Naive thymus-derived CD8-positive, alpha-beta T cell (primary cell): ENCODE data around the gene TDRD6. TPM values are rescaled to one million over a fixed set of nuclear protein-coding genes. Genes with fewer than 3 reads are reported as not detected.
A peak's percentile ranks its signal among the peaks of the same experiment; 100 is the strongest.

Source experiments
- ATAC-seq, 2 donors: fragments of 150-1000 bp; cut with Tn5 transposase in 1 of 2; sonication (Bioruptor Pico), chemical (Tn5 transposase) in 1 of 2; 1 replicate in 1 of 2; 2 replicates in 1 of 2; pipeline ENCODE4 v1.10.0; 2021; ENCODE audit warnings: mild to moderate bottlenecking in 2 of 2, moderate library complexity in 2 of 2
- POLR2A ChIA-PET: fragments of 350-600 bp; sonication (Branson Sonifier 250); formaldehyde crosslinking; loops from one replicate; lab custom pipeline; 2021; ENCODE audit warnings: antibody characterized with exemption; lab: Charles Lee
- DNase-seq, 10 donors: peaks; one replicate each; pipeline versions ENCODE4 v3.0.0 to v3.0.0-alpha.2; 2020 to 2022
- H3K27ac Mint-ChIP-seq, 10 donors: one replicate each; pipeline ENCODE4 v1.8.0; 2020 to 2022; ENCODE audit warnings: mild to moderate bottlenecking in 10 of 10, mixed read lengths in 10 of 10, moderate library complexity in 4 of 10, inconsistent platforms in 1 of 10
- H3K27me3 Mint-ChIP-seq, 5 donors: one replicate each; pipeline ENCODE4 v1.8.0; 2021 to 2022; ENCODE audit warnings: mixed read lengths in 5 of 5
- H3K36me3 Mint-ChIP-seq, 3 donors: one replicate each; pipeline ENCODE4 v1.8.0; 2020 to 2022; ENCODE audit warnings: mixed read lengths in 3 of 3, mild to moderate bottlenecking in 2 of 3, inconsistent platforms in 1 of 3
- H3K4me1 Mint-ChIP-seq, 4 donors: one replicate each; pipeline ENCODE4 v1.8.0; 2021 to 2022; ENCODE audit warnings: mixed read lengths in 4 of 4
- H3K4me3 Mint-ChIP-seq, 10 donors: one replicate each; pipeline ENCODE4 v1.8.0; 2020 to 2022; ENCODE audit warnings: mild to moderate bottlenecking in 10 of 10, mixed read lengths in 10 of 10, moderate library complexity in 6 of 10, inconsistent platforms in 1 of 10
- H3K9me3 Mint-ChIP-seq, 9 donors: one replicate each; pipeline ENCODE4 v1.8.0; 2020 to 2022; ENCODE audit warnings: mixed read lengths in 9 of 9, mild to moderate bottlenecking in 3 of 9, inconsistent platforms in 1 of 9, moderate library complexity in 1 of 9
- polyA plus RNA-seq, 3 donors: library from polyadenylated mRNA; unstranded; fragments of 300-500 nt; fragmentation: Illumina TruSeq; gene quantifications; one replicate each; pipeline ENCODE4 v1.2.3, GENCODE V29; 2021
- total RNA-seq, 8 experiments: library from RNA in 2 of 8; stranded (reverse) in 2 of 8; gene quantifications; one replicate each; pipeline ENCODE4 v1.2.3 and lab custom pipeline; 2021 to 2026

The TDRD6 gene
- total and polyA plus RNA-seq, 5 experiments from 2014 or later: 0.05 to 0.26 TPM; not detected in 3

- POLR2A ChIA-PET: no interaction called here
- no peaks in the 10 kb centered on the region for H3K9me3 Mint-ChIP-seq
- no peaks in the 10 kb centered on the region for H3K4me1 Mint-ChIP-seq
- H3K36me3 Mint-ChIP-seq: no peaks in the 10 kb centered on the region
- DNase-seq (no peak), ATAC-seq (no peak)
- no peak overlapping the region for H3K27ac Mint-ChIP-seq
- H3K4me3 Mint-ChIP-seq: no peak overlapping the region
- peaks cover 0 to 12% (median 5%) of the 10 kb centered on the region in 5 donors for H3K27me3 Mint-ChIP-seq
Measured at GRCh38 chr6:46688966-46689335, 1.3 kb downstream of the TDRD6 start.

DNA sequence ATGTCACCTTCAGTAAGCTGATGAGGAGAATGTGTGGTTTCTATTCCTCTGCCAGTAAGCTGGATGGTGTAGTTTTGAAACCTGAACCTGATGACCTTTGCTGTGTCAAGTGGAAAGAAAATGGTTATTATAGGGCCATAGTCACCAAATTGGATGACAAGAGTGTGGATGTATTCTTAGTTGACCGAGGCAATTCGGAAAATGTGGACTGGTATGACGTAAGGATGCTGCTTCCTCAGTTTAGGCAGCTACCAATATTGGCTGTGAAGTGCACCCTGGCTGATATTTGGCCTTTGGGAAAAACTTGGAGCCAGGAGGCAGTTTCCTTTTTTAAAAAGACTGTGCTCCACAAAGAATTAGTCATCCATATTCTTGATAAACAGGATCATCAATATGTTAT, 2.0 kb downstream of the TDRD6 start:
- peaks cover 0 to 11% (median 5%) of the 10 kb centered on the region in 5 donors for H3K27me3 Mint-ChIP-seq
- POLR2A ChIA-PET: no interaction called here
- H3K36me3 Mint-ChIP-seq: no peaks in the 10 kb centered on the region
- H3K27ac Mint-ChIP-seq: no peak overlapping the region
- ATAC-seq: no peak
- no peaks in the 10 kb centered on the region for H3K4me1 Mint-ChIP-seq
- H3K9me3 Mint-ChIP-seq: no peaks in the 10 kb centered on the region
- H3K4me3 Mint-ChIP-seq: no peak overlapping the region
- no peak for DNase-seq

DNA sequence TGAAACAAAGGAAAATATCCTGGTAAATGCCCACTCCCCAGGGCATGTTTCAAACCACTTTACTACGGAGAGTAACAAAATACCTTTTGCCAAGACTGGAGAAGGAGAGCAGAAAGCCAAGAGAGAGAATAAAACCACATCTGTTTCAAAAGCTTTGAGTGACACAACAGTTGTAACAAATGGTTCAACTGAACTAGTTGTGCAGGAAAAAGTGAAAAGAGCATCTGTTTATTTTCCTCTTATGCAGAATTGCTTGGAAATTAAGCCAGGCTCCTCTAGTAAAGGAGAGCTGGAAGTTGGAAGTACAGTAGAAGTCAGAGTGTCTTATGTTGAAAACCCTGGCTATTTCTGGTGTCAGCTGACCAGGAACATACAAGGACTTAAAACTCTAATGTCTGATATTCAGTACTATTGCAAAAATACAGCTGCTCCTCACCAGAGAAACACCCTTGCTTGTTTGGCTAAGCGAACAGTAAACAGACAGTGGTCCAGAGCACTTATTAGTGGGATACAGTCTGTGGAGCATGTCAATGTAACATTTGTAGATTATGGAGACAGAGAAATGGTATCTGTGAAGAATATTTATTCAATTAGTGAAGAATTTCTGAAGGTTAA, 2.6 kb downstream of the TDRD6 start:
- POLR2A ChIA-PET: no interaction called here
- Mint-ChIP-seq H3K36me3 (no peaks in the 10 kb centered on the region), H3K4me1 (no peaks in the 10 kb centered on the region), H3K27me3 (peaks cover under 1 to 8% (median 5%) of the 10 kb centered on the region in 5 donors), H3K4me3 (no peak overlapping the region), H3K27ac (no peak overlapping the region), H3K9me3 (no peaks in the 10 kb centered on the region)
- ATAC-seq: no peak
- no peak for DNase-seq

DNA sequence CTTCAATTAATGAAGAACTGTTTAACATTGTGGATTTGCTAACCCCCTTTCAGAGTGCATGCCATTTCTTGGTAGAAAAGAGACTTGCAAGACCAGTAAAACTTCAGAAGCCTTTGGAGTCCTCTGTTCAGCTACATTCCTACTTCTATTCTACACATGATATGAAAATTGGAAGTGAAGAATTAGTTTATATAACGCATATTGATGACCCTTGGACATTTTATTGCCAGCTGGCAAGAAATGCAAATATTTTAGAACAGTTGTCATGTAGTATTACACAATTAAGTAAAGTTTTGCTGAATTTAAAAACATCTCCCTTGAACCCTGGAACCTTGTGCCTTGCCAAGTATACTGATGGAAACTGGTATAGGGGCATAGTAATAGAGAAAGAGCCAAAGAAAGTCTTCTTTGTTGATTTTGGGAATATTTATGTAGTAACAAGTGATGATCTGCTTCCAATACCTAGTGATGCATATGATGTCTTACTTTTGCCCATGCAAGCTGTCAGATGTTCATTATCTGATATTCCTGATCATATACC, 3.3 kb downstream of the TDRD6 start:
- POLR2A ChIA-PET: interaction anchor here (0.6 kb wide), 1 partner anchor 9 kb away, joined by 9 read pairs; no protein-coding TSS in a partner anchor
- H3K9me3 Mint-ChIP-seq: no peaks in the 10 kb centered on the region
- H3K4me1 Mint-ChIP-seq: no peaks in the 10 kb centered on the region
- peaks cover 3 to 12% (median 8%) of the 10 kb centered on the region in 5 donors for H3K27me3 Mint-ChIP-seq
- H3K4me3 Mint-ChIP-seq: no peak overlapping the region
- no peak overlapping the region for H3K27ac Mint-ChIP-seq
- no peak for DNase-seq
- H3K36me3 Mint-ChIP-seq: no peaks in the 10 kb centered on the region
- ATAC-seq: no peak

DNA sequence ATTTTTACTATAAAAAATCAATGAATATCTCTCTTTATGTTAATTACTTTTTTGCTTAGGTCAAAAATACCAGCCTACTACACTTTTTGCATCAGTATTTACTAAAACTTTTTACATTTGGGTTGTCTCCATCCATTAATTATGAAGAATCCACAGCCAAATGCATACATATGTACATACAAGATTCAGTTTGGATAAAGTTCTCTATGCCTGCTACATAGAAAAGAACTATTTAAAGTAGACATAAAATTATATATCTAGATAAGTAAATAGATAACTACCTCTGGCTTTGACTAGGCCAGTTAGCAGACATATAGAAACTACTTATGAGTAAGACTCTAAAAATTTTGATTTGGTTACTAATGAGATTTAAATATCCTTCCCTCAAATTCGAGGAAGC, 12.3 kb downstream of the TDRD6 start:
- H3K27ac Mint-ChIP-seq: no peak overlapping the region
- H3K9me3 Mint-ChIP-seq: peaks cover 0 to 2% (median 0%) of the 10 kb centered on the region in 9 donors
- H3K36me3 Mint-ChIP-seq: no peaks in the 10 kb centered on the region
- POLR2A ChIA-PET: interaction anchor here (0.7 kb wide), 1 partner anchor 9 kb away, joined by 9 read pairs; no protein-coding TSS in a partner anchor
- ATAC-seq (no peak), DNase-seq (no peak)
- H3K27me3 Mint-ChIP-seq: peaks cover 10 to 37% (median 16%) of the 10 kb centered on the region in 5 donors
- H3K4me3 Mint-ChIP-seq: no peak overlapping the region
- no peaks in the 10 kb centered on the region for H3K4me1 Mint-ChIP-seq

- no peaks in the 10 kb centered on the region for H3K36me3 Mint-ChIP-seq
- POLR2A ChIA-PET: no interaction called here
- peak overlapping the region in 1 of 10 donors; percentile 31 for H3K27ac Mint-ChIP-seq
- no peaks in the 10 kb centered on the region for H3K4me1 Mint-ChIP-seq
- H3K4me3 Mint-ChIP-seq: no peak overlapping the region
- no peak for DNase-seq
- H3K27me3 Mint-ChIP-seq: peaks cover 13 to 29% (median 26%) of the 10 kb centered on the region in 5 donors
- no peak for ATAC-seq
- no peaks in the 10 kb centered on the region for H3K9me3 Mint-ChIP-seq
Measured at GRCh38 chr6:46704562-46704961, 16.9 kb downstream of the TDRD6 start.

GRCh38 chr6:46706464-46706863, 18.8 kb downstream of the TDRD6 start:
- POLR2A ChIA-PET: no interaction called here
- H3K27me3 Mint-ChIP-seq: peaks cover 21 to 40% (median 26%) of the 10 kb centered on the region in 5 donors
- H3K27ac Mint-ChIP-seq: no peak overlapping the region
- H3K4me1 Mint-ChIP-seq: no peaks in the 10 kb centered on the region
- H3K9me3 Mint-ChIP-seq: no peaks in the 10 kb centered on the region
- no peak overlapping the region for H3K4me3 Mint-ChIP-seq
- ATAC-seq (no peak), DNase-seq (no peak)
- H3K36me3 Mint-ChIP-seq: no peaks in the 10 kb centered on the region

DNA sequence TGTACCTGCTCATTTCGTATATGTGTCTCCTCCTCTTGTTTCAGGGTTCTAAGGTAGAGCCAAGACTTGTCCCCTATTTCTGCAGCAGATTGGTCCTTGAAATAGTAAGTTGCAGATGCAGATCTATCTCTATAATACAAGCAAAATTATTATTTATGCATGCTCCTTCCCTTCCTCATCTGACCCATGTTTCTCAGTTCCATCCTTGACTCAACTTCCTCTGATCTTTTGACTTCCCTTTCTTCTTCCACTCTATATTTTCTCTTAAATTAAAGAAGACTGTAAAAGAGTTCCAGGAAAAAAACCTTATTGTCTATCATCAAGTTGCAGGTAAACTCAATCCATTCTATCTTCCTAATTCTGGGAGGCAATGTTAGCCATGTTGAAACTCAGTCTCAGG, 23.8 kb downstream of the TDRD6 start:
- Mint-ChIP-seq H3K27me3 (peaks cover 6 to 35% (median 18%) of the 10 kb centered on the region in 5 donors), H3K9me3 (no peaks in the 10 kb centered on the region), H3K4me1 (no peaks in the 10 kb centered on the region), H3K4me3 (no peak overlapping the region), H3K27ac (no peak overlapping the region), H3K36me3 (no peaks in the 10 kb centered on the region)
- no peak for ATAC-seq
- no peak for DNase-seq
- POLR2A ChIA-PET: no interaction called here

DNA sequence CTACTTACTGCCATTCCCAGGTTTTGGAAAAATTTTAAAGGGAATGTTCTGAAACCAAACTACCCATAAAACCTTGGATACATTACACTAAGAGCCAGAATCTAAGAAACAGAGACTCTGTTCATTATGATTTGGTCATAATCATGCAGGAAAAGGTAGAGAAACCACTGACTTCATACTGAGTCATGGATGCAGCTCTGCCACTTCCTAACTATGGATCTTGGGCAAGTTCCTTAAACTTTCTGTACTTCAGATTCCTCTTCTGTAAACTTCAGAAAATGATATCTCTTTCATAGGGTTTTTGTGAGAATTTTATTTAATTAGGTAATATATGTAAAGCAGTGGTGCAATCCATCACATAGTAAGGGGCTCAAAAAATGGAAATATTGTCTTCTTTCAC, 27.5 kb downstream of the TDRD6 start:
- no peak for DNase-seq
- ATAC-seq: no peak
- H3K27ac Mint-ChIP-seq: no peak overlapping the region
- peaks cover 11 to 41% (median 18%) of the 10 kb centered on the region in 5 donors for H3K27me3 Mint-ChIP-seq
- H3K9me3 Mint-ChIP-seq: no peaks in the 10 kb centered on the region
- peaks cover 0 to 4% (median 3%) of the 10 kb centered on the region in 4 donors for H3K4me1 Mint-ChIP-seq
- no peak overlapping the region for H3K4me3 Mint-ChIP-seq
- no peaks in the 10 kb centered on the region for H3K36me3 Mint-ChIP-seq
- POLR2A ChIA-PET: no interaction called here

- ATAC-seq (no peak), DNase-seq (no peak)
- POLR2A ChIA-PET: no interaction called here
- Mint-ChIP-seq H3K4me3 (no peak overlapping the region), H3K27me3 (peaks cover 14 to 51% (median 25%) of the 10 kb centered on the region in 5 donors), H3K4me1 (peaks cover 0 to 4% (median 3%) of the 10 kb centered on the region in 4 donors), H3K27ac (no peak overlapping the region), H3K36me3 (no peaks in the 10 kb centered on the region), H3K9me3 (no peaks in the 10 kb centered on the region)
Measured at GRCh38 chr6:46719099-46719498, 31.4 kb downstream of the TDRD6 start.

GRCh38 chr6:46720401-46720800, 32.7 kb downstream of the TDRD6 start:
- Mint-ChIP-seq H3K4me1 (peaks cover 0 to 4% (median 3%) of the 10 kb centered on the region in 4 donors), H3K36me3 (no peaks in the 10 kb centered on the region), H3K4me3 (no peak overlapping the region), H3K9me3 (no peaks in the 10 kb centered on the region), H3K27ac (no peak overlapping the region), H3K27me3 (peaks cover 17 to 63% (median 34%) of the 10 kb centered on the region in 5 donors)
- POLR2A ChIA-PET: no interaction called here
- ATAC-seq (no peak), DNase-seq (no peak)

DNA sequence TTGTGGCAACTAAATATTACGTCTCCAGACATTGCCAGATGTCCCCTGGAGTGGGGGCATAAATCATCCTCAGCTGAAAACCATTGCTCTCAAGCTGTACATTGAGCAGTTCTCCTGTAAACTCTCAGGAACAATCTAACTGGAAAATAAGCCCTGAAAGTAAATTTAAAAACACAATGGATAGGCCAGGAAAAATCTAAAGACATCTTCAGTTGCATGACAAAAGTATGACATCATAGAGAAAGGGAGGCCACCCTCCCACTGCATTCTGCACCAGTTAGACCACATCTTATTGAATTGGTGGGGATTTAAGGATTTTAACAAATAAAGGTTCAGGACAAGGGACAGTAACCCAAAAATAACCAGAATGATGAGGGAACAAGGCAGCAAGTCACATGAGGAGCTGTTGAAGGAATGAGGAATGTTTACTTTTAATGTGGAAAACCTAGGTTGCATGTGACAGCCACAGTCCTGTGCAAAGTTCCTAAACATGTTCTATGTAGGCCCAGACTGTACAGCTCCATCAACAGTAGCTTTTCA, 42.2 kb downstream of the TDRD6 start:
- H3K36me3 Mint-ChIP-seq: no peaks in the 10 kb centered on the region

GRCh38 chr6:46730921-46731461, 43.3 kb downstream of the TDRD6 start:
- H3K27me3 Mint-ChIP-seq: peaks cover 34 to 84% (median 47%) of the 10 kb centered on the region in 5 donors
- ATAC-seq (no peak), DNase-seq (no peak)
- no peaks in the 10 kb centered on the region for H3K36me3 Mint-ChIP-seq
- peaks cover 0 to 2% (median 0%) of the 10 kb centered on the region in 9 donors for H3K9me3 Mint-ChIP-seq
- no peak overlapping the region for H3K27ac Mint-ChIP-seq
- no peak overlapping the region for H3K4me3 Mint-ChIP-seq
- POLR2A ChIA-PET: no interaction called here
- peaks cover 3 to 12% (median 8%) of the 10 kb centered on the region in 4 donors for H3K4me1 Mint-ChIP-seq

More for the DNA sequence above, 42.2 kb downstream of the TDRD6 start:
- DNase-seq (no peak), ATAC-seq (no peak)
- Mint-ChIP-seq H3K27ac (no peak overlapping the region), H3K9me3 (peaks cover 0 to 2% (median 0%) of the 10 kb centered on the region in 9 donors), H3K27me3 (peaks cover 30 to 83% (median 44%) of the 10 kb centered on the region in 5 donors), H3K4me1 (peaks cover 2 to 9% (median 6%) of the 10 kb centered on the region in 4 donors), H3K4me3 (no peak overlapping the region)
- POLR2A ChIA-PET: no interaction called here
